NOMO-1 (cell line): Measurements from ENCODE around the gene AMTN.
"Not testable (repeated sequence)": the region's sequence is repeated elsewhere in the genome, so short reads cannot be mapped to it uniquely, and the experiment has no call there.

Experiments
- DNase-seq, 2 experiments: peaks; one replicate each; lab custom pipeline; 2025; ENCODE audit not compliant: unreplicated experiment in 2 of 2; lab: John Stamatoyannopoulos, UW

Gene AMTN, protein sequence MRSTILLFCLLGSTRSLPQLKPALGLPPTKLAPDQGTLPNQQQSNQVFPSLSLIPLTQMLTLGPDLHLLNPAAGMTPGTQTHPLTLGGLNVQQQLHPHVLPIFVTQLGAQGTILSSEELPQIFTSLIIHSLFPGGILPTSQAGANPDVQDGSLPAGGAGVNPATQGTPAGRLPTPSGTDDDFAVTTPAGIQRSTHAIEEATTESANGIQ

DNA sequence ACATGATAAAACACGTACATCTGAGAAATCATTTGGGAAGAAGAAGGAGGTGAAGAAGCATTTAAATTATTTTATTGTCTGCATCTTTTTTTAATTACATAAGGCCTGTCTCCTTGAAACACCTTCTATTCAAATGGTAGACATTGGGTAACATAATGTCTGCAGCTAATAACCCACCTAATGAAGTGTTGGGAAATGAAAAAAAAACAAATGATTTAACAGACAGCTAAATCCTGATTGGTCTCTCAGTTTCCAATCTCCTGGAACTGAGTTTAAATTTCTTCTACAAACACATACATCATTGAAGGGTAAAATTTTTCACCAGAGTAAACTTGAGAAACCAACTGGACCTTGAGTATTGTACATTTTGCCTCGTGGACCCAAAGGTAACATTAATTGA is at the start of gene AMTN:
Gene AMTN (plus strand): TSS at position 301 of the 400 bp plus-strand sequence. CDS start 209 bp downstream, outside the sequence.
- DNase-seq, result no peak

DNA sequence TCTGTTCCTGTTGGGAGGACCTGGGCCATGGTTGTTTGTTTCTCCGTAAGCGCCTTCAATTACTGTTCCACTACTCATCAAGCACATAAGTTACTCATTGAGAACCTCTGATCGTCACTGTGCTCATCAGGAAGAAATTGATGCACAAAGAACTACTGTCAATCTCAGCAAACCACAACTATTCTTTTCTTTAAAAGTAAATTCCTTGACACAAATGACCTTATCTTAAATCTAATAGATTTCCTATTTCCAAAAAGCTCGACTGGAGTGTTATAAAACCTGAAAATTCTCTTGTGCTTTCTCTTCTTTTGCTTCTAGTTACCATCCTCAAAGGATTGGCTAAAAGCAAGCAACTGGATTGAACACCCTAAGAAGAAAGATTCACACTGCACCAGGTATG is 46.5 kb upstream of the AMTN start, which contains the start of gene MUC7:
Gene MUC7 (plus strand): TSS at position 301 of the 400 bp plus-strand sequence. CDS start 1,825 bp downstream, outside the sequence.
- DNase-seq, result no peak

DNA sequence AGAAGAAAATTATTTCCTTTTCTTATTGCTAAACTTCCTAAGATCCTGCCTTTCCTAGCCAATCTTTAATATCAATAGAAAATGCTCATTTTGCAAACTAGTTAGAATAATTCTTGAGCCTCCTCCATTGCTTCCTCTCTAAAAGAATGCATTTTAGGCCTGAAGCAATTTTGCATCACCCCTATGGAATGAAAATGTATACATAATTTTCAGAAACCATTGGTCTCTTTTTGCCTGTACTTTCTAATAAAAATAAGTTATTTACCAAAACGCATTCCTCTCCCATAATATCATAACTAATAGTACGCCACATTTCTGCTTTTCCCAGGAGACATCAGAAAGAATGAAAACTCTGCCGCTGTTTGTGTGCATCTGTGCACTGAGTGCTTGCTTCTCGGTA is 44.7 kb upstream of the AMTN start:
- DNase-seq, result no peak

DNA sequence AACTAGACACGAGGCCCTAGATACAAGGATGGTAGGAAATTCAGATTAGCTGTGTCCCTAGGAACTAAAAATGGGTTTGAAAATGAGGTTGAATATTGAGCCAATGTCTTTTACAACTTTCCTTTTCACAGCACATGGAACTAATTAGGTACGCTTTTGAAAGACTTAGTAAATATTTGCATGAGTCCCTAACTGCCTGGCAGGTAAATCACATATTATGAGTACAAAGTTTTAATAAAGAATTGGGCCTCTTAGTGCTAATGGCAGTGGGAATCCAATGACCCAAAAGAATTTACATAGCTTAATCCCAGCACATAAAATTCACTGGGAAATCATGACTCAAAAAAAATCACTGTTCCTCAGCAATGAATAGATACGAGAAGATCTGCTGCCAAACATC is 29.6 kb upstream of the AMTN start:
- no peak for DNase-seq

DNA sequence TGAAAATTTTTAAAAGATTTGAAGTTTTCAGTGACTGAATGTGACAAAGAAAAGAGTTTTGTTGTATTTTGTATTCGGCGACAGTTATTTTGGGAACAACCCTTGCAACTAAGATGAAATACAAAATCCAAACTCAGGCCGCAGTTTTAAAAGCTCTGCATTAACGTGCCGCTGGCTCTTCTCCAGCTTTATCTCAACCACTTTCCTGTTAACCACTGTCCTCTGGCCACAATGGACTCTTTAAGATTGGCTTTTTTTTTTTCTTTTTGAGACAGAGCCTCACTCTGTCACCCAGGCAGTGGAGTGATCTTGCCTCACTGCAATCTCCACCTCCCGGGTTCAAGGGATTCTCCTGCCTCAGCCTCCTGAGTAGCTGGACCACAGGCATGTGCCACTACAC is 22.1 kb upstream of the AMTN start:
- no peak for DNase-seq

DNA sequence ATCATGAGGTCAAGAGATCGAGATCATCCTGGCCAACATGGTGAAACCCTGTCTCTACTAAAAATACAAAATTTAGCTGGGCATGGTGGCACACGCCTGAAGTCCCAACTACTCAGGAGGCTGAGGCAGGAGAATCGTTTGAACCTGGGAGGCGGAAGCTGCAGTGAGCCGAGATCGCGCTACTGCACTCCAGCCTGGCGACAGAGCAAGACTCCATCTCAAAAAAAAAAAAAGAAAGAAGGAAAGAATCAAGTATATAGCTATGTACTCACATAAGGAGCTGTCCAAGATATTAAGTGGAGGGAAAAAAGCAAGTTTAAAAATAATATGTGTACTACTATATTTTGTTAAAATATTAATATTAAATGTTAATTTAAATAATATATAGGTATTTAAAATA is 16.5 kb upstream of the AMTN start:
- not testable (repeated sequence) for DNase-seq

DNA sequence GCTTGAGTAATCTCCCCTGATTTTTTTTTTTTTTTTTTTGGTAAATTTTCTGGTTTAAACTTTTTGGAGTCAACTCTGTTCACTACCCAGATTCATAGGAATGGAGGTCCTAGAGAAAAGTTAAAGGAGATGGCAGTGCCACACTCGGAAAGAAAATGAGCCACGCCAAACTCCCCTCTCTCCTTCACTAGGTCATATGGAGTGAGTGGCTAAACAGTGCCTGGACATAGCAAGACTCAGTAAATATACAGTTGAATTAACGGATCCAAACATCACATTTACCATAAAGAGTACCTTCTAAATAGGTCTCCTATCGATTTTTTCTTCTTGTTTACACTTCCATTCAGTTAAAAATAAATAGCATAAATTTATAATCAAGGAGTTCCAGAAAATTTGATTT is 13.6 kb upstream of the AMTN start:
- no peak for DNase-seq

DNA sequence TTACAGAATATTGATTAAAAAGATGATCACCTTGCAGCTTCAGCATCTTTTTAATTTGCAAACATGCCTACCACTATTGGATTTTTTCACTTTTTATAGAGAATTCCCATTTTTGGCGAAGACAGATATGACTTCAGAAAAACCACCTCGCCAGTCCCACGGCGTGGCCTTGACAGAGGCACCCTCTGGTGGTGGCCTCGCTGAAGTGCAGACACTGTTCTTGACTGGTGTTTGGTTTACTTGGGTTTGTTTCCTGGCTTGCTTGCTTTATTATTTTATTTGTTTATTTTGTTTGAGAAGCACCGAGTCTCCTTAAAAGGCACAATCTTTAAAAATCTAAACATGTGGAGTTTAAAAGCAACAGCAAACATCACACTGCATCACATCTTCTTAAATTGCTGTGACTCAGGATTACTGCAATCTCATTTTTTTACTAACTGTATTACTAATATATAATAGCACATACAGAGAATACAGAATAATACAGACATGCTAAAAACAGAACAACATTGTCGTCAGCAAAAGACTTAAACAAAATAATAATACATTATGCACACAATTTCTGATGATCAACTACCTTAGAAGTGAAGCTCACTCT is 13.1 kb upstream of the AMTN start:
- peak; percentile 0 to 4 for DNase-seq

DNA sequence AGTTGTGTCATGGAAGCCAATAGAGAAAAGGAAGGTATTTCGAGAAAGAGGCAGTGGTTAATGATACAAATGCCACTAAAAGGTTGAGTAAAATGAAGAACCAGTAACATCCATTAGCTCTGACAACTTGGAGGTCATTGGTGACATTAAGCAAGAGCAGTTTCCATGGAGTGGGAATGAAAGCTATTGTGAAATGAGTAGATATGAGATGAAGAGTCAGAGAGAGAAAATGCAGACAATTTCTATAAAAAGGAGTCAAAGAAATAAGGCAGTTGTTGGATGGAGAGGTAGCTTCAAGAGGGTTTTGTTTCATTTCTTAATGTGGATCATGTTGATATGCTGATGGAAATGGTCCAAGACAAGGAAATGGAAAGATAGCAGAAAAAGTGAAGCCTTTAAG is 9.6 kb upstream of the AMTN start:
- no peak for DNase-seq

DNA sequence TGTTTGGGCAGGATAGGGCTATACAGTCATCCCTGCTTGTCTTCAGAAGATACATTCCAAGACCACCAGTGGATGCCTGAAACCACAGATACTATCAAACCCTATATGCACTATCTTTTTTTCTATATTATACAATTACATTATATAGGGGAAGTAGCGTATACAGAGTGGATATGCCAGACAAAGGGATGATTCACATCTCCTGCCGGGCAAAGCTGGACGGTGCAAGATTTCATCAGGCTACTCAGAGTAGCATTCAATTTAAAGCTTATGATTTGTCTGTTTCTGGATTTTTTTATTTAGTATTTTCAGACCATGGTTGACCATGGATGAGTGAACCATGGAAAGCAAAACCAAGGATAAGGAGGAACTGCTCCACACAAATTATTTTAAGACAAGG is 7.0 kb upstream of the AMTN start:
- no peak for DNase-seq

DNA sequence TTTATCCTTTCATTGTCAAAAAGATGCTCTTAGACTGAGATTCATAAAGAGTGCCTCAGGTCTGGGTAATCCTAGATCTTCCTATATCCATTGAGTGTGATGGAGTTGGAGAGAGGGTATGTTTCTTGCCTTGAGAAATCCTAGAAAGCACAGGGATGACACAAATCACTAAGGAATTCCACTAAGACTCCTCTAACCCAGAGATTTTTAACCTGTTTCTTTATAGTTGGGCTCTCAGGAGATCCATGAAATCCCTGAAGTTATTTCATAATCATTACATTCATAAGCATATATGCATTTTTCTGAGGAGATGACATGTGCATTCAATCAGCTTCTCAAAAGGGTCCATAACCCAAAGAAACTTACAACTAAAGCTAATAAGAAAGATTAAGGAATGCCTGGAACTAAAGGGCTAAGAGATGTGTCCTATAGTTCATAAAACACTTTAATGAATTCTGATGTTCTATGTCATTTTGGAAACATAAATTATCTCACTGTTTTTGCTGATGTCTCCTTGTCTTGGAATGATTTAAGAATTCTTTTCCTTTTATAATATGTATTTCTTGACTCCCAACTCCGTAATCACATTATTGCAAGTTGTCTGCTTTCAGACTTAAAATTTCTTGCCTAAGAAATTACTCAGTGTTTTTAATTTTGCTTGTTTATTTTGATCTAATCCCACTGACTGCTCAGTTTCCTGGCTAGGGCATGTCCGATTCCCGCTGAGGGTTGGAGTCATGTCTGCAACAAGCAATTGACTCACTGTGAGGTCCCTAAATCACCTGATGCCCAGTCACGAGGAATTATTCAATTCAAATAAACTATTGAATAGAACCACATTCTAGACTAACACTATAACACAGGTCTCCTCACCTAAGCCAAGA is 2.8 kb upstream of the AMTN start:
- DNase-seq, result no peak

DNA sequence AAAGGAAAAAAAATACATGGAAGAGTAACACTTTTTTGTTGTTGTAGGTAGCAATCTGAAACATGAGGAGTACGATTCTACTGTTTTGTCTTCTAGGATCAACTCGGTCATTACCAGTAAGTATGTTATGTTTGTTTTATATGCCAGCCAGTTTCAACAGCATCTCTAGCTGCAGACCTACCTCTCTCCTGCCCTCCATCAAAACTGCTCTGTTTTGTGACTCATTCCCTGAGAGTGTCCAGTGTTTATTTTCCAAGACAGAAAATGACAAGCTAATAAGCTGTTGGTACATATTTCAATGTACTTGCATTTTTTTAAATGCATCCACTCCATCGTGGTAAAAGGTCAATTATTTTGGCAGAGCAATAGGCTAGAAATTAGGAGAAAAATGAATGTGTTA is 347 bp downstream of the AMTN start:
- DNase-seq, result no peak

DNA sequence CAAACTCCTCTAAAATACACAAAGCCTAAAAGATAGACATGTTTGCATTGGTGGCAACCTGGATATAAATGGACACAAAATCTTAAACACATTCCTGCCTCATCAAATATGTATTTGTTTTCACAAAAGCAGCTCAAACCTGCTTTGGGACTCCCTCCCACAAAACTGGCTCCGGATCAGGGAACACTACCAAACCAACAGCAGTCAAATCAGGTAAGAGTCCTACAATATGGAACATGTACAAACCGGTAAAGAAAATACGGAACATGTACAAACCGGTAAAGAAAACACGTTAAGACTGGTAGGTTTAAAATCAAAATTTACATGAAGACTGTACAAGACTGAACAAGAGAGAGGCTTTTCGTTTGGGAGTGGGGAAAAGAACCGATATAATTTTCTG is 4.3 kb downstream of the AMTN start:
- DNase-seq, result no peak

DNA sequence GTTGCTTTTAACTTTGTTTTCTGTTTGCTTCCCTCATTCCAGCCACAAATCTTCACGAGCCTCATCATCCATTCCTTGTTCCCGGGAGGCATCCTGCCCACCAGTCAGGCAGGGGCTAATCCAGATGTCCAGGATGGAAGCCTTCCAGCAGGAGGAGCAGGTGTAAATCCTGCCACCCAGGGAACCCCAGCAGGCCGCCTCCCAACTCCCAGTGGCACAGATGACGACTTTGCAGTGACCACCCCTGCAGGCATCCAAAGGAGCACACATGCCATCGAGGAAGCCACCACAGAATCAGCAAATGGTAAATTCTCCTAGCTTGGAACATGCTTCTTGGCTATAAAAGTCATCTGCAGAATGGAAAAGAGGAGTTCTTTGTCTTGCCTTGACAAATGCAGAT is 12.6 kb downstream of the AMTN start:
- DNase-seq, result no peak

DNA sequence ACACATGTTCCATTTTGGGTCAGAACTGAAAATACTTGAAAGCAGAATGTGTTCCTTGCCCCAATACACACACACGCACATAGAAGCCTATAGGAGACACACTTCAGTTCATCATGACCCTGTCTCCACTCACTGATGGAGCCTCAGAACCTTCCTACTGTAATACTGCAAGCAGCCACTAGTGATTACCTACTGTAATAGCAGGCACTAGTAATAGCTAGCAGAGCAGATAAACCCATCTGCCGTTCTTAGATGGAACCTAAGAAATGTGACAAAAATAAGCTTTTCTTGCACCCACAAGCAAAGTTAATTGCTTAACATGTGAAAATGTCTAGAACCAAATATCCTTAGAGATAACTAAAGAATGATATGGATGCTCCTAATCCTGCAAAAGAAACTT is 13.6 kb downstream of the AMTN start:
- no peak for DNase-seq

DNA sequence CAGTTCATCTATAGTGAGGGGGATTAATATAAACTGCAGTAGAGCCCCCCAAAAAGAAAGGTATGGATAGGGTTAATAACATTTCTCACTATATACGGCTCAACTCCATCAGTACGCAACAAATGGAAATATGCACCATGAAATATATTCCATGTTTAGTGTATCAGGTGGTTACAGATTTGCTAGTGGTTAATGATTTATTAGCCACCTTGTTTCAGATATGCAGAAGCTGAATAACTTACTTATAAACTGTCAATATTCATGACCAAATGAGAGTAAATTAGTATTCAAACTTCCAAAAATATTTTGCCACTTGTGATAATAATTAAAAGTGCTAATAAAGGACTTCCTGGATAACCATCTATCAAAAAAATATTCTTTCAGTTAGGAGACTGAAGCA is 14.8 kb downstream of the AMTN start:
- DNase-seq, result no peak

DNA sequence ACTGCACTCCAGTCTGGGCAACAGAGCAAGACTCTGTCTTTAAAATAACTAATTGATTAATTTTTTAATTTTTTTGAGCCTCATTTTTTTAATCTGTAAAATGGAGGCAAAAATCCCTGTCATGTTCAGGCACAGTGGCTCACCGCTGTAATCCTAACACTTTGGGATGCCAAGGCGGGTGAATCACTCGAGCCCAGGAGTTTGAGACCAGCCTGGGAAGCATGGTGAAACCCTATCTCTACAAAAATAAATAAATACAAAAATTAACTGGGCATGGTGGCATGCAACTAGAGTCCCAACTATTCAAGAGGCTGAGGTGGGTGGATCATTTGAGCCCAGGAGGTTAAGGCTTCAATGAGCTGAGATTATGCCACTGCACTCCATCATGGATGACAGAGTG is 15.4 kb downstream of the AMTN start:
- DNase-seq, result no peak

DNA sequence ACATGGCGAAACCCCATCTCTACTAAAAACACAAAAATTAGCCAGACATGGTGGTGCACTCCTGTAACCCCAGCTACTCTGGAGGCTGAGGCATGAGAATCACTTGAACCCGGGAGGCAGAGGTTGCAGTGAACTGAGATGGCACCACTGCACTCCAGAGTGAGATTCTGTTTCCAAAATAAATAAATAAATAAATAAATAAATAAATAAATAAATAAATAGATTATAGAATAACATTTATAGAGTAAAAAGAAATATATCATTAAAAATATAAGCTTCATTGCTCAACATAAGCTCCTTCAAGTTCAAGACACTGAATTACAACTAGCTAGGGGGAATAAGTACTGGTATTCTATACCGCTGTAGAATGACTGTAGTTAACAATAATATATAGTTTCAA is 16.5 kb downstream of the AMTN start:
- DNase-seq, result not testable (repeated sequence)

DNA sequence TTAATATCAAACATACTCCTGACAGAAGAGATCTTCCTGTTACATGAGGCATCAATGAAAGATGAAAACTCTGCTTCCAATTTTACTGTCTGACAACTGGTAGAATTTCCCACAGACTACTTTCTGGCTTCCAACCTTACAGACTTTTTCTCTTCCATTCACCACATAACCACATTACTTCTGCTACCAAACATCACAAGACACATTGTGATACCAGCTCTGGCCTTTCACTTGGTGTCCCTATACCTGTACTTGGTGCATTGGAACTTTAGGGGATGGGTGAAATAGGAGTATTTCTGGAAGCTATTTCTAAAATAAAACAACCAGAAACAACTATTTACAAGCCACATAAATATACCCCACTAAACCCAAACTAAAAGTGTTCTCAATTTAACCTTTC is 20.5 kb downstream of the AMTN start:
- no peak for DNase-seq

DNA sequence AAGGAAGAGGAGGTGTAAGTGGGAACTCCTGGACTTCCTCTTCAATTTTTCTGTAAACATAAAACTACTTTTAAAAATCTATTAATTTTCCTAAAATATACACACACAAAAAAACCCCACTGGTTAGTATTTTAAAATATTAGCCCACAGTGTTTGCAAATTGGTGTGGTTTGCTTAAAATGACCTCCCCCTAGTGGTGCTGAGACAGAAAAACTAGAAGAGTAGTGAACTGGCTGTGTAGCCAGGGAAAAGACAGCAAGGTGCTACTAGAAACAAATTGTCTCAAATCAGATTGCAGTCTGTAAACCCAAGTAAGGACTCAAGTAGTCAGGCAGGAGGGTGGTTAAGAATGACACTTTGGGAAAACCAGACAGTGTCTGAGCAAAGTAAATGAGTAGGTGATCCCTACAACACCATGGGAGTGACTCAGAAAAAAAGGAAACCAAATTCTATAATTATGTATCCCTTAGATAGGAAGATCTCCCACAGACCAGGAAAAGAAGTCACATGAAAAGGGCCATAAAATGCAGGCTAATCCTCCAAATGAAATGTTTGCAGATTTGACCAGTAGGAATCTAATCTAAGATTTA is 26.0 kb downstream of the AMTN start:
- peak in 1 of 2 experiments; percentile 4 for DNase-seq

DNA sequence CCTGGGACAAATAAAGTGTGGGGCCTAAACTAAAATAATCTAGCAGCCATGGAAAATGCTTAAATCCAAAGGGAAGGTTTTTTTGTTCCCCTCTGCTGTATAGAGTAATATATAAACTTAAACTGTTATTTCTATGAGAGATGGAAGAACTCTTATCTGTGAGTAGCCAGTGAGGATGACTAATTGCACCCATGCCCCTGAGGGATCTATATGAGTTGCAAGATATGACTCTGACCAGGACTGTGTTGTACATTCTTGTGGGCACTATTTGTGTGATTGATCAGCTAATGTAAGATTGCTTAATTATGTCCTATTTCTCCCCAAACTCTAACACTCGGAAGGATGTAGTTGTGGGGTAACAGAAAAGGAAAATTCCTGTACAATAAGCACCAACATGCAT is 38.5 kb downstream of the AMTN start:
- no peak for DNase-seq
